ENCODE data around the gene FYN. TPM values are rescaled to one million over a fixed set of nuclear protein-coding genes. Genes with fewer than 3 reads are reported as not detected.

FYN gene
- total and polyA plus RNA-seq, 2 of the 4 experiments (the other 2 are of a cell fraction) = 30.8 to 36.4 TPM

GRCh38 chr6:111912904-111913303, 39.7 kb upstream of the FYN start:
- TF ChIP-seq MAFK (IDR thresholded peaks at IDR 0.05; ENCODE audit: low read depth, low read length) = no peak
- no peak for TF ChIP-seq RAD21 (IDR thresholded peaks at IDR 0.05; ENCODE audit: low read length)
- TF ChIP-seq CEBPB (IDR thresholded peaks at IDR 0.05; ENCODE audit: low read depth, low read length) = no peak
- TF ChIP-seq MAZ (IDR thresholded peaks at IDR 0.05; ENCODE audit: borderline replicate concordance, low read depth, low read length) = no peak
- Histone ChIP-seq H2AK5ac (ENCODE audit: low read depth, low read length) (no peak overlapping the region), H3K9me3 (ENCODE audit: control insufficient read depth, insufficient read depth, low read length) (no peaks in the 10 kb centered on the region), H2AK9ac (replicated peaks; ENCODE audit: low read depth, low read length, poor library complexity) (no peak overlapping the region), H3K14ac (replicated peaks; ENCODE audit: low read depth, low read length) (no peak overlapping the region), H3K4me1 (ENCODE audit: control insufficient read depth, insufficient read depth, low read length) (no peaks in the 10 kb centered on the region), H3K9me1 (ENCODE audit: insufficient read depth, low read length) (no peaks in the 10 kb centered on the region), H2BK20ac (ENCODE audit: low read depth, low read length) (no peak overlapping the region), H3K4me3 (ENCODE audit: insufficient read depth, low read depth, low read length) (no peak overlapping the region), H2BK120ac (ENCODE audit: low read depth, low read length) (no peak overlapping the region), H3K79me1 (ENCODE audit: low read depth in 1 of 2, low read length in 2 of 2) (no peaks in the 10 kb centered on the region), H2BK5ac (ENCODE audit: low read depth, low read length, poor library complexity, severe bottlenecking) (no peak overlapping the region), H3K56ac (ENCODE audit: extremely low read depth, insufficient read depth, low read length) (no peak overlapping the region), H3K18ac (ENCODE audit: low read depth, low read length) (no peak overlapping the region), H3K9ac (ENCODE audit: low read depth, low read length) (no peak overlapping the region), H3K36me3 (ENCODE audit: control insufficient read depth, insufficient read depth, low read length) (no peaks in the 10 kb centered on the region), H2BK15ac (ENCODE audit: low read depth, low read length) (no peak overlapping the region), H4K8ac (ENCODE audit: low read depth in 2 of 2, low read length in 2 of 2) (no peak overlapping the region), H2AFZ (replicated peaks; ENCODE audit: low read length, poor library complexity) (no peak overlapping the region), H3K23ac (ENCODE audit: low read depth, low read length) (no peak overlapping the region), H3K4me2 (ENCODE audit: low read depth, low read length) (no peak overlapping the region), H4K5ac (ENCODE audit: low read depth, low read length) (no peak overlapping the region), H3K27me3 (ENCODE audit: control insufficient read depth, insufficient read depth, low read length) (no peaks in the 10 kb centered on the region; the same call in 1 of the 2 replicates), H4K20me1 (ENCODE audit: insufficient read depth, low read length) (no peaks in the 10 kb centered on the region), H4K91ac (ENCODE audit: insufficient read depth, low read depth, low read length) (no peak overlapping the region), H3K4ac (ENCODE audit: low read depth, low read length) (no peak overlapping the region), H3K27ac (ENCODE audit: insufficient read depth, low read length) (no peak overlapping the region)
- ChIA-PET POLR2A (ENCODE audit: unreplicated experiment) (no interaction called here), CTCF (no interaction called here)
- dilution Hi-C loops (cut with HindIII; ENCODE audit: low sequenced_read_pairs, unreplicated experiment) = no loop called here
- intact Hi-C loops (cut with micrococcal nuclease) = no loop called here
- WGBS, 2 experiments (ENCODE audit: extremely low coverage in 2 of 2, insufficient read length in 1 of 2) = no CpG with 5 or more reads among the region's 2 CpGs
- DNase-seq (no peak), ATAC-seq (ENCODE audit: low read depth) (no peak)
- no TSS peak for BruUV-seq (replicated peaks)
- in situ Hi-C loops (cut with MboI; ENCODE audit: low sequenced_read_pairs) = no loop called here

Data from IMR-90 (cell line).